DOHH2 (cell line): Measurements from ENCODE around the gene DESI2.

ENCODE experiments used
- CTCF ChIP-seq: fragments of 200-600 bp; sonication (generic); IDR thresholded peaks from one replicate; pipeline ENCODE4 v1.5.1; 2014; ENCODE audit warnings: antibody characterized with exemption, mild to moderate bottlenecking, low read depth, low read length; ENCODE audit not compliant: poor library complexity, severe bottlenecking
- EZH2phosphoT487 ChIP-seq: fragments of 200-600 bp; sonication (generic); IDR thresholded peaks from 2 replicates; pipeline ENCODE4 v1.6.1; 2017; ENCODE audit warnings: borderline replicate concordance, mild to moderate bottlenecking, antibody characterized with exemption, low read length, moderate library complexity, mixed read lengths

- TF ChIP-seq CTCF, result no peak
- TF ChIP-seq EZH2phosphoT487, result no peak
Observed at GRCh38 chr1:244662599-244662998, 9.7 kb downstream of the DESI2 start.
